Glutamatergic neuron (in vitro differentiated cells): ENCODE measurements around the gene GAPT. TPM values are rescaled to one million over a fixed set of nuclear protein-coding genes. Genes with fewer than 3 reads are reported as not detected.

ENCODE experiments used
- DNase-seq: peaks from one replicate; pipeline ENCODE4 v3.0.0; 2022
- H3K27ac Mint-ChIP-seq: one replicate; pipeline ENCODE4 v1.8.0; 2020; ENCODE audit warnings: mild to moderate bottlenecking, mixed read lengths, inconsistent platforms; ENCODE audit not compliant: unreplicated experiment
- H3K27me3 Mint-ChIP-seq: one replicate; pipeline ENCODE4 v1.8.0; 2020; ENCODE audit warnings: mild to moderate bottlenecking, moderate library complexity, mixed read lengths, inconsistent platforms; ENCODE audit not compliant: unreplicated experiment
- H3K36me3 Mint-ChIP-seq: one replicate; pipeline ENCODE4 v1.8.0; 2020; ENCODE audit warnings: mild to moderate bottlenecking, mixed read lengths, inconsistent platforms; ENCODE audit not compliant: unreplicated experiment
- H3K4me1 Mint-ChIP-seq: one replicate; pipeline ENCODE4 v1.8.0; 2020; ENCODE audit warnings: mild to moderate bottlenecking, low read depth, mixed read lengths, inconsistent platforms; ENCODE audit not compliant: unreplicated experiment
- H3K4me3 Mint-ChIP-seq: one replicate; pipeline ENCODE4 v1.8.0; 2020; ENCODE audit warnings: mild to moderate bottlenecking, mixed read lengths, inconsistent platforms; ENCODE audit not compliant: unreplicated experiment
- H3K9me3 Mint-ChIP-seq: one replicate; pipeline ENCODE4 v1.8.0; 2020; ENCODE audit warnings: mild to moderate bottlenecking, moderate library complexity, mixed read lengths, inconsistent platforms; ENCODE audit not compliant: unreplicated experiment
- total RNA-seq: library from RNA; stranded (reverse); fragmentation: NEBNext Ultra II Directional; extraction: Animal tissue kit (Norgen Biotek cat#: 25700); gene quantifications from one replicate; pipeline ENCODE4 v1.2.1, GENCODE V29; 2021; ENCODE audit not compliant: unreplicated experiment
- TF ChIP-seq, protein P1 (sequence below): fragments of 200-600 bp; sonication (generic); IDR thresholded peaks from one replicate; pipeline ENCODE4 v1.5.0; 2021; ENCODE audit not compliant: partially characterized antibody, unreplicated experiment

GAPT gene
- total RNA-seq, 1 donor from 2014 or later = not detected

DNA sequence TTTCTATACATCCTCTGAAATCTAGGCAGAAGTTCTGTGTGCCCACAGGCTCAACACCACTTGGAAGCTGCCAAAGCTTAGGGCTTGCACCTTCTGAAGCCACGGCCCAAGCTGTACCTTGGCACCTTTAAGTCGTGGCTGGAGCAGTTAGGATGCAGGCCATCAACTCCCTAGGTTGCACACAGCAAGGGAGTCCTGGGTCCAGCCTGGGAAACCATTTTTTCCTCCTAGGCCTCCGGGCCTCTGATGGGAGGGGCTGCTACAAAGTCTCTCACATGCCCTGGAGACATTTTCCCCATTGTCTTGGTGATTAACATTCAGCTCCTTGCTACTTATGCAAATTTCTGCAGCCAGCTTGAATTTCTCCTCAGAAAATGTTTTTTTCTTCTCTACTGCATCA, 15.8 kb upstream of the GAPT start:
- TF ChIP-seq, protein P1, sequence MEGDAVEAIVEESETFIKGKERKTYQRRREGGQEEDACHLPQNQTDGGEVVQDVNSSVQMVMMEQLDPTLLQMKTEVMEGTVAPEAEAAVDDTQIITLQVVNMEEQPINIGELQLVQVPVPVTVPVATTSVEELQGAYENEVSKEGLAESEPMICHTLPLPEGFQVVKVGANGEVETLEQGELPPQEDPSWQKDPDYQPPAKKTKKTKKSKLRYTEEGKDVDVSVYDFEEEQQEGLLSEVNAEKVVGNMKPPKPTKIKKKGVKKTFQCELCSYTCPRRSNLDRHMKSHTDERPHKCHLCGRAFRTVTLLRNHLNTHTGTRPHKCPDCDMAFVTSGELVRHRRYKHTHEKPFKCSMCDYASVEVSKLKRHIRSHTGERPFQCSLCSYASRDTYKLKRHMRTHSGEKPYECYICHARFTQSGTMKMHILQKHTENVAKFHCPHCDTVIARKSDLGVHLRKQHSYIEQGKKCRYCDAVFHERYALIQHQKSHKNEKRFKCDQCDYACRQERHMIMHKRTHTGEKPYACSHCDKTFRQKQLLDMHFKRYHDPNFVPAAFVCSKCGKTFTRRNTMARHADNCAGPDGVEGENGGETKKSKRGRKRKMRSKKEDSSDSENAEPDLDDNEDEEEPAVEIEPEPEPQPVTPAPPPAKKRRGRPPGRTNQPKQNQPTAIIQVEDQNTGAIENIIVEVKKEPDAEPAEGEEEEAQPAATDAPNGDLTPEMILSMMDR = no peak
- H3K27me3 Mint-ChIP-seq = peaks cover 1% of the 10 kb centered on the region
- H3K4me3 Mint-ChIP-seq = no peak overlapping the region
- no peaks in the 10 kb centered on the region for H3K4me1 Mint-ChIP-seq
- H3K36me3 Mint-ChIP-seq = peaks cover 12% of the 10 kb centered on the region
- no peak overlapping the region for H3K27ac Mint-ChIP-seq
- peaks cover 7% of the 10 kb centered on the region for H3K9me3 Mint-ChIP-seq
- DNase-seq = no peak

- no peak overlapping the region for H3K27ac Mint-ChIP-seq
- no peak for DNase-seq
- H3K27me3 Mint-ChIP-seq = peaks cover 1% of the 10 kb centered on the region
- peaks cover 5% of the 10 kb centered on the region for H3K9me3 Mint-ChIP-seq
- H3K4me3 Mint-ChIP-seq = no peak overlapping the region
- TF ChIP-seq, protein P1 = no peak
- H3K36me3 Mint-ChIP-seq = peaks cover 12% of the 10 kb centered on the region
- H3K4me1 Mint-ChIP-seq = no peaks in the 10 kb centered on the region
Measured at GRCh38 chr5:58477760-58478376, 13.4 kb upstream of the GAPT start.

- TF ChIP-seq, protein P1 = no peak
- Mint-ChIP-seq H3K4me1 (no peaks in the 10 kb centered on the region), H3K9me3 (no peaks in the 10 kb centered on the region), H3K36me3 (peaks cover under 1% of the 10 kb centered on the region), H3K4me3 (no peak overlapping the region), H3K27ac (no peak overlapping the region), H3K27me3 (no peaks in the 10 kb centered on the region)
- no peak for DNase-seq
Measured at GRCh38 chr5:58481066-58481676, 10.1 kb upstream of the GAPT start.

DNA sequence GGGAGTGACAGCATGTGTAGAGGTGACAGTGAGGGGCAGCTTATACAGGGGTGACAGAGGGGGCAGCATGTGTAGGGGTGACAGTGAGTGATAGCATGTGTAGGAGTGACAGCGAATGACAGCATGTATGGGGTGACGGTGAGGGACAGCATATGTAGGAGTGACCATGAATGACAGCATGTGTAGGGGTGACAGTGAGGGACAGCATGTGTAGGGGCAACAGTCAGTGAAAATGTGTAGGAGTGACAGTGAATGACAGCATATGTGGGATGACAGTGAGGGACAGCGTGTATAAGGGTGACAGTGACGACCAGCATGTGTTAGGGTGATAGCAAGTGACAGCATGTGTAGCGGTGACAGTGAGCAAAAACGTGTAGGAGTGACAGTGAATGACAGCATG, 9.4 kb upstream of the GAPT start:
- H3K36me3 Mint-ChIP-seq = no peaks in the 10 kb centered on the region
- H3K27ac Mint-ChIP-seq = no peak overlapping the region
- TF ChIP-seq, protein P1 = no peak
- H3K9me3 Mint-ChIP-seq = no peaks in the 10 kb centered on the region
- no peak overlapping the region for H3K4me3 Mint-ChIP-seq
- no peaks in the 10 kb centered on the region for H3K27me3 Mint-ChIP-seq
- H3K4me1 Mint-ChIP-seq = no peaks in the 10 kb centered on the region
- DNase-seq = no peak

GRCh38 chr5:58482536-58482935, 8.7 kb upstream of the GAPT start:
- Mint-ChIP-seq H3K27me3 (no peaks in the 10 kb centered on the region), H3K36me3 (no peaks in the 10 kb centered on the region), H3K27ac (no peak overlapping the region), H3K4me1 (no peaks in the 10 kb centered on the region), H3K9me3 (no peaks in the 10 kb centered on the region), H3K4me3 (no peak overlapping the region)
- DNase-seq = no peak
- TF ChIP-seq, protein P1 = no peak
